RWPE1 (cell line): ENCODE data around the gene PPM1G.

Experiments
- CTCF ChIA-PET: fragments of 350-600 bp; sonication (Branson Sonifier 250); formaldehyde crosslinking; extraction: SDS; loops from one replicate; lab custom pipeline; 2021; lab: Yijun Ruan, JAX
- POLR2A ChIA-PET: fragments of 400-600 bp; formaldehyde crosslinking; extraction: SDS; loops from one replicate; lab custom pipeline; 2020; ENCODE audit warnings: antibody characterized with exemption; ENCODE audit not compliant: low non-redundant PET; lab: Yijun Ruan, JAX
- DNase-seq: peaks from one replicate; pipeline ENCODE4 v3.0.0; 2012; ENCODE audit warnings: low spot score
- H3K27ac ChIP-seq: fragments of 450-650 bp; 2 replicates; pipeline ENCODE4 v1.5.1; 2017
- TF ChIP-seq, protein P1 (sequence below): fragments of 450-650 bp; conservative IDR thresholded peaks from 2 replicates; pipeline ENCODE4 v1.5.1; 2017; ENCODE audit warnings: low read depth, mild to moderate bottlenecking

Gene PPM1G

DNA sequence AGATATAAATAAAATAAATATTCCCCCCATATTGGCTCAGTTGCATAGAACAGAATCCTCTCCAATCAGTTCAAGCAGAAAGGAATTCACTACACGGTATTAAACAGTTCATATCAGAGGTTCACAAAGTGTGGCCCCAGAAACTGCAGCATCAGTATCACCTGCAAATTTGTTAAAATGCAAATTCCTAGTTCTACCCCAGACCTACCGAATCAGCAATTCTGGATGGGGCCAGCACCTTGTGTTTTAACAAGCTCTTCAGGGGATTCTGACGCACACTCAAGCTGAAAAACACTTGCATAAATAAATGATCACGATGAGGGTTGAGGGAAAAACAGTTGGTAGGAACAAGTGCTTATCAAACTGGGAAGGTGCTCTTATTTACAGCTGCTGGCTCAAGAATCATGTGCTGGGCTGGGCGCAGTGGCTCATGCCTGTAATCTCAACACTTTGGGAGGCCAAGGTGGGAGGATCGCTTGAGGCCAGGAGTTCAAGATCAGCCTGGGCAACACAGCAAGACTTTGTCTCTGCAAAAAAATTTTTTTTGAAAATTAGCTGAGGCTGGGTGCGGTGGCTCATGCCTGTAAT lies 59.2 kb downstream of the PPM1G start:
- H3K27ac ChIP-seq: peak overlapping the region; percentile 28; the same call in 1 of the 2 replicates
- CTCF ChIA-PET: no interaction called here
- no peak for DNase-seq
- TF ChIP-seq, protein P1, sequence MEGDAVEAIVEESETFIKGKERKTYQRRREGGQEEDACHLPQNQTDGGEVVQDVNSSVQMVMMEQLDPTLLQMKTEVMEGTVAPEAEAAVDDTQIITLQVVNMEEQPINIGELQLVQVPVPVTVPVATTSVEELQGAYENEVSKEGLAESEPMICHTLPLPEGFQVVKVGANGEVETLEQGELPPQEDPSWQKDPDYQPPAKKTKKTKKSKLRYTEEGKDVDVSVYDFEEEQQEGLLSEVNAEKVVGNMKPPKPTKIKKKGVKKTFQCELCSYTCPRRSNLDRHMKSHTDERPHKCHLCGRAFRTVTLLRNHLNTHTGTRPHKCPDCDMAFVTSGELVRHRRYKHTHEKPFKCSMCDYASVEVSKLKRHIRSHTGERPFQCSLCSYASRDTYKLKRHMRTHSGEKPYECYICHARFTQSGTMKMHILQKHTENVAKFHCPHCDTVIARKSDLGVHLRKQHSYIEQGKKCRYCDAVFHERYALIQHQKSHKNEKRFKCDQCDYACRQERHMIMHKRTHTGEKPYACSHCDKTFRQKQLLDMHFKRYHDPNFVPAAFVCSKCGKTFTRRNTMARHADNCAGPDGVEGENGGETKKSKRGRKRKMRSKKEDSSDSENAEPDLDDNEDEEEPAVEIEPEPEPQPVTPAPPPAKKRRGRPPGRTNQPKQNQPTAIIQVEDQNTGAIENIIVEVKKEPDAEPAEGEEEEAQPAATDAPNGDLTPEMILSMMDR: no peak
- POLR2A ChIA-PET: no interaction called here

DNA sequence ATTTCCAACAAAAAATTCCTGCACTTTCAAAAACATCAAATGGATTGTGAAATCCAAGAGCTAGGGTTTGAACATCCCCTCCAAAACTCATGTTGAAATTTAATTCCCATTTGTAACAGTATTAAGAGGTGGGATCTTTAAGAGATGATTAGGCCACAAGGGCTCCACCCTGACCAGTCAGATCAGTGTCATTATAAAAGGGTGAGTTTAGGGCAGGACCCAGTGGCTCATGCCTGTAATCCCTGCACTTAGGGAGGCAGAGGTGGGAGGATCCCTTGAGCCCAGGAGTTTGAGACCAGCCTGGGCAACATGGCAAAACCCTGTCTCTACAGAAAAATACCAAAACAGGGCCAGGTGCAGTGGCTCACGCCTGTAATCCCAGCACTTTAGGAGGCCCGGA lies 61.8 kb downstream of the PPM1G start:
- ChIA-PET CTCF (no interaction called here), POLR2A (no interaction called here)
- no peak for DNase-seq
- H3K27ac ChIP-seq: peak overlapping the region; percentile 44; the same call in 1 of the 2 replicates
- TF ChIP-seq, protein P1: no peak

DNA sequence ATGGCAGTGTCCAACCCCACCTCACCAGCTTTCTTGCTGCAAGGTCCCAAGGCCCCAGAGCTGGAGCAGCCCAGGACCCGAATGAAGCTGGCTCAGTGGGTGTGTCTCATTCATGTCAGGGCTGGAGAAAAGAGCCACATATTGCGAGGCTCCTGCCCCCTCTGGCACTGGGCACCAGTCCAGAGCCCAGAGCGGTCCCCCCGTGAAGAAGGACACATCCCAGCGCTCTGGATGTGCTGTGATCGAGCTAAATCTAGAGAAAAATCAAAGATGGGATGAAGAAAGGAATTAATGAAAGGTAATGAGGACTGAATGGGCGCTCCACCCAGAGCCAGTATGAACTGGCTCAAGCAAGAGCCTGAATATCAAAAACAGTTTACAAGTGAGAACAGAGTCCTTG lies 73.2 kb downstream of the PPM1G start:
- 0 out of 2 replicates have a peak overlapping the region, but pooled peaks have one; percentile 6 for H3K27ac ChIP-seq
- ChIA-PET POLR2A (no interaction called here), CTCF (interaction anchor here (0.5 kb wide), 1 partner anchor 758 kb away, joined by 3 read pairs; no protein-coding TSS in a partner anchor)
- no peak for DNase-seq
- TF ChIP-seq, protein P1: no peak

DNA sequence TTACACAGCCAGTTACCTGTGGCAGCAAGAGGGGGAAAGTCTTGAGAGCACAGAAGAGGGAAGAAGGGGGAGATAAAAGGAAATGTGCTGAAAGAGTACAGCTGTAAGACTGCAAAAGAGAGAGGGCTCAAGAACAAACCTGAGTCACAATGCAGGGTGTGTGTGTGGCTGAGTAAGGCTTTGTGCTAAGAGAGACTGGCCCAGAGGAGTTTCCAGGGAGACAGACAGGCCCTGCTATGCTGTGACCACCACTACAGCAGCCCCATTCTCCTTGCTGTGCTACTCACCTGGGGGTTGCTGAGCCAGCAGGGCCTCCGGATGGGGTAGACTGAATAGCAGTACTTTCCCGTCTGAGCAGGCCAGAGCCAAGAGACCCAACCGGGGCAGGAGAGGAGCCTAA lies 74.1 kb downstream of the PPM1G start:
- 0 out of 2 replicates have a peak overlapping the region, but pooled peaks have one; percentile 6 for H3K27ac ChIP-seq
- ChIA-PET CTCF (no interaction called here), POLR2A (no interaction called here)
- DNase-seq: no peak
- TF ChIP-seq, protein P1: no peak
